Inflammatory macrophage (primary cell): Measurements from ENCODE around the gene ADH1B.
"Not testable (repeated sequence)": the region's sequence is repeated elsewhere in the genome, so short reads cannot be mapped to it uniquely, and the experiment has no call there.

Experiments used
- DNase-seq, 2 donors: peaks; one replicate each; pipeline ENCODE4 v3.0.0-alpha.2; 2020 to 2022
- total RNA-seq, 18 experiments: gene quantifications; one replicate each; lab custom pipeline; 2026; ENCODE audit warnings: mixed read lengths in 6 of 18, inconsistent platforms in 2 of 18; lab: John Stamatoyannopoulos, UW

Gene ADH1B
- 0 to 0.22 (median 0) reads per million in 18 experiments for total RNA-seq

GRCh38 chr4:99321241-99322191, at the start of gene ADH1B:
Gene ADH1B, minus strand, starts transcription at chr4:99321401. Its CDS starts 70 bp downstream, at chr4:99321331.
- DNase-seq, result no peak

GRCh38 chr4:99367817-99368216, 46.6 kb upstream of the ADH1B start:
- DNase-seq, result not testable (repeated sequence)

DNA sequence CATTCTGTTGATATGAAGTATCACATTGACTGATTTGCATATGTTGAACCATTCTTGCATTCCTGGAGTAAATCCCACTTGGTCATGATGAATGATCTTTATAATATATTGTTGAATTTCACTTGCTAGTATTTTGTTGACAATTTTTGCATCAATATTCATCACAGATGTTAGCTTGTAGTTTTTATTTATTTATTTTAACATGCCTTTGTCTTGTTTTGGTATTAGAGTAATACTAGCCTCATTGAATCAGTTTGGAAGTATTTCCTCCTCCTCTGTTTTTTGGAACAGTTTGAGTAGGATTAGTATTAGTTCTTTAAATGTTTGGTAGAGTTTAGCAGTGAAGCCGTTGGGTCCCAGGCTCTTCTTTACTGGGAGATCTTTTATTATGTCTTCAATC, 45.3 kb upstream of the ADH1B start:
- no peak for DNase-seq

DNA sequence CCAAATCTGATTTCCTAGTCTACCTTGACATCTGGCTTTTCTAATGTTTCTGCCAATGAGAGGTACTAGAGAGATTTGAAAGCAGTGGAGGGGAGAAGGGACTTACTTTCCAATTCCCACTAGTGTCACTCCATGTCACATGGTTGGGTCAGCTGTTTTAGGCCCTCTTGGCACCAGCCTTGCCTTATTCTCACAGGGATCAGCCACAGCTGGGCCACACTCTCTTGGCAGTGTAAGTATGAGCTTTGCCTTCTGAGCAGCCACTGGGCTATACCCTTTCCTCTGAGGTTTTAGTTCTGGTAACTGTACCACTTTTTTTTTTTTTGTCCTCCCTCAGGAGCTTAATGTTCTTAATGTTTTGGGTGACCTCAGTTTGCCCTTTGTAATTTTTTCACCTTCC, 41.6 kb upstream of the ADH1B start:
- no peak for DNase-seq

DNA sequence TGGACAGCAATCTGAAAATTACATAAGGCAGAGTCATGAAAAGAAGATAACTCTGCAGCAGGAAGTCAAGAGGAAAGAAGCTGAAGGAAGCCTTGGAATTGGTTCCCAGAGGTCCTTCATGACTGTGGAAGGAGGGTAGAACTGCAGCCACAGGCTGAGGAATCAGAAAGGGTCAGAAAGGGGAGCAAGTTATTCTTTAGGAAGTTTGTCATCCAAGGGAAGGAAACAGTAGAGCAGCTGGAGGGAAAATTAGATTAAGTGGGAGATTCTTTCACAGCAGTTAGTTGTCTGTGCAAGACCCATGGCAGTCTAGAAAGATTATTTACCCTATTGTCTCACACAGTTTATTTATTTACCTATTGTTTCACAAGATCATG, 40.7 kb upstream of the ADH1B start:
- no peak for DNase-seq

DNA sequence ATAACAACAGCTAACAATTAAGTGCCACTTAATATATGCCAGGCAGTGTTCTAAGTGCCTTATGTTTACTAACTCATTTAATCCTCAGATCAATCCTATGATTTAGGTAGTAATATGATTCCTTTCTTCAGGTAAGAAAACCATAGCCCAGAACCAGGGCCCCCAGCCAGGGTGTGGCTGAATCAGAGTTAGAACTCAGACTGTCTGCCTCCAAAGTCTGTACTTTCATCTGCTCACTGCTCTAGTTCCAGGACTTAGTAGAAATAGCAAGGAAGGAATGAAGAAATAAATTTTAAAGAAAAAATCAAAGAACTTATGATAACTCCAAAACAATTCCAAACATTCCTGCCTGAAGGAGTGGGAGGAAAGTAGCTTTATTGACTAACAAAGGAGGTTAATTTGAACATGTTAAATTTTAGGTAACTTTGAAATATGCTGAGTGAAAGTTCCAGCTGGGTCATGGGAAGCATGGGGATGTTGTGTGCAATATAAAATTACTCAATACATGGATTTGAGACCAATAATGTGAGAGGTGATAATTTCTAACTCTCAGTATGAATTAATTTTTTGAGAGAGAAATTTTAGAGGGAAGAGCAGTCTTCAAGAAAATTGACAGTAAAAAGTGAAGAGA, 40.2 kb upstream of the ADH1B start:
- DNase-seq, result no peak

- no peak for DNase-seq
Measured at GRCh38 chr4:99359480-99360204, 38.4 kb upstream of the ADH1B start.

- no peak for DNase-seq
Measured at GRCh38 chr4:99357948-99358347, 36.7 kb upstream of the ADH1B start.

- DNase-seq, result no peak
Measured at GRCh38 chr4:99356992-99357391, 35.8 kb upstream of the ADH1B start.

DNA sequence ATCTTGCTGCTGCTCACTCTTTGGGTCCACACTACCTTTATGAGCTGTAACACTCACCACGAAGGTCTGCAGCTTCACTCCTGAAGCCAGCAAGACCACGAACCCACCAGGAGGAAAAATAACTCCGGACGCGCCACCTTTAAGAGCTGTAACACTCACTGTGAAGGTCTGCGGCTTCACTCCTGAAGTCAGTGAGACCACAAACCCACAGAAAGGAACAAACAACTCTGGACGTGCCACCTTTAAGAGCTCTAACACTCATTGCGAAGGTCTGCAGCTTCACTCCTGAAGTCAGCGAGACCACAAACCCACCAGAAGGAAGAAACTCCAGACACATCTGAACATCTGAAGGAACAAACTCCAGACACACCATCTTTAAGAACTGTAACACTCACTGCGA, 34.9 kb upstream of the ADH1B start:
- DNase-seq, result not testable (repeated sequence)

DNA sequence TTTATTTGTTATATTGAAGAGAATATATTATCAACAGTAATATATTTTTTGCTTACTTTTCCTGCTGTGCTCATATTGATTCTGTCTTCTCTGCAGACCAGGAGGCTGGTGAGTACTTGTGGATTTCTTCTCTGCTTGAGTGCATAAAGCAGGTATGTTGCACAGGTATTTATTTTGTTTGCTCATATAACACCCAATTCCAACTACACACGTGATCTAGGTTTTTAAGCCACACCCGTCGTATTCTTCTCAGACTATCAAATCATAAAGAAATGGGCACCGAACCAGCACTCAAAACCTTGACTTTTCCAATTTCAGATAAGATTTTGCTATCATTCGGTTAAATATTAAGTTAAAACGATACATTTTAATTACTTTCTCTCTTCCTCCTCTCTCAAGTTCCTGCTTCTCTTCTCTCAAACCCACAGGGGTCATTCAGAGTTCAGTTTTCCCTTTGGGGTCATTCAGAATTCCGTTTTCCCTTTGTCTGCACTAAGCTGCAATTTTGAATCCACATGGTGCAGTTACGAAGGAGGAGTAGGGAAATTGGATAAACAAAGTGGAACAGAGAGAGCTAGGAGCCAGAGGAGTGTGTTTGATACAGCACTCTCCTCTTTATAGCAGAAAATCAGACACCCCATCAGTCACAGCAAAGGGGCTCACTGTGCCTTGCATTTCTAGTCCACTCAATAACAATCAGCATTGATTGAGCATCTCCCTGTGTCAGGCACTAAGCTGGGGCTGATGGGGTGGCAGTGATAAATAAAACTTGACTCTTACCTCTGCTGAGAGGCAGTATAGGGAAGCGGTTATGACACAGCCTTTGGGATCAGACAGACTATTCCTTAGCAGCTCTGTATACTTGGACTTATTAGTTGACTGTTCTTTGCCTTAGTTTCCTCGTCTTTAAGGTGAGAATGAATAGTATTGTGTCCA, 31.7 kb upstream of the ADH1B start, which contains the start of gene ADH1C:
Gene ADH1C (minus strand): TSS at position 145 of the 936 bp plus-strand sequence. CDS start 71 bp downstream, at position 74.
- no peak for DNase-seq

GRCh38 chr4:99351487-99351886, 30.3 kb upstream of the ADH1B start:
- no peak for DNase-seq

GRCh38 chr4:99349338-99349737, 28.1 kb upstream of the ADH1B start:
- DNase-seq, result no peak

GRCh38 chr4:99342624-99343023, 21.4 kb upstream of the ADH1B start:
- DNase-seq, result not testable (repeated sequence)

- DNase-seq, result no peak
Measured at GRCh38 chr4:99341426-99341825, 20.2 kb upstream of the ADH1B start.

DNA sequence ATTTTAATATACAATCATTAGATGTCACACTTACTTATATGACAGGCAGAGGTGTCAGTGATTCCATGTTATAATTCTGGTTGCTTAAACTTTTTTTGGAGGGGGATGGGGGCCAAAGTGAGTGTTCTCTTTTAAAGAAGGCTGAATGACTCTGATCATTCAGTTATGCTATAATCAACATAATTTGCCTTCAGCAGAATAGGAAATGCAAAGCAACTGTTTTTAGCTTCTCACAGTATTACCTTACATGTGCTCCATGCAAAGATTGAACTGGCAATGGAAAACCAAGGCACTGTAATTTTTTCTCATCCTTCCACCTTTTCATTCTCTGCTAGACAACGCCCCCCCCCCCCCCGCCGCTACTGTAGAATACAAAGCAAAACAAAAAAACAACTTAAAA, 18.0 kb upstream of the ADH1B start:
- DNase-seq, result no peak

GRCh38 chr4:99336553-99336952, 15.4 kb upstream of the ADH1B start:
- no peak for DNase-seq

DNA sequence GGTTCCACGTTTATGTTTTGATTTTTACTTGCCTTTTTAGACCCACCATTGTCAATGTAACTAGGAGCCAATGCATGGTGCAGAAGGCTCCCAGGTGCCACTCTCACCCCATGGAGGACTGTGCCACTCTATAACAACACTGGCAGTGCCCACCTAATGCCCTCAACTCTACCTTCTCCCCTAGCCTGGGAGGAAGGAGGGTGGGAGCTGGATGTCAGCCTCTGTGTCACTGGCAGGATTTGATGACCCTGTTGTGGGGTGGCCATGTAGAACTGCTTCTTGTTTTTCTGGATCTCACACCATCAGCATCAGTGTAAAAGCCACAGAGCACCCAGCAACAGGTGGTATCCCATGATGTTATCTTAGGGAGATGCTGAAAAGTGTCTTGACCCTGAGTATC, 13.7 kb upstream of the ADH1B start:
- no peak for DNase-seq

GRCh38 chr4:99330648-99331047, 9.4 kb upstream of the ADH1B start:
- no peak for DNase-seq

GRCh38 chr4:99329876-99330275, 8.7 kb upstream of the ADH1B start:
- no peak for DNase-seq

DNA sequence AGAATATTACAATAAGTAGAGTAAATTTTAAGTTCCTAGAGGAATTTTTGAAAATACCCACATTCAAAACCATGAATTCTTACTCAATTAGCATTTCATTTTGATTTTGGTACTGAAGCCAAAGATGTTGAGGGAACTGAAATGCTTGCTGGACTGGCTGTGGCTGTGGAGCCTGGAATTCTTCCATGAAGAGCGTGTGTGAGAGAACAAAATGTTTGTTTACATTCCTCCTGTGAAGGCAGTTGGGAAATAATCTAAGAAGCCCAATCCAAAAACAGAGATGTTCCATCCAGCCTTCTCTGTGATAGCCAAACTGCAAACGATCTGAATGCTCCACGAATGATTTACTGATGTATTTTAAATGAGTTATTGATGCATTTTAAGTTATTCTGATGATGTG, 3.8 kb upstream of the ADH1B start:
- DNase-seq, result no peak

GRCh38 chr4:99324361-99324760, 3.2 kb upstream of the ADH1B start:
- DNase-seq, result no peak
